Natural killer cell (primary cell): ENCODE measurements around the gene HOXD4. TPM values are rescaled to one million over a fixed set of nuclear protein-coding genes. Genes with fewer than 3 reads are reported as not detected.
A peak's percentile ranks its signal among the peaks of the same experiment; 100 is the strongest.

ENCODE experiments used
- ATAC-seq, 3 donors: fragments of 150-1000 bp in 2 of 3; fragments of 200-7000 bp in 1 of 3; cut with Tn5 transposase; 1 replicate in 1 of 3; 2 replicates in 2 of 3; pipeline ENCODE4 v1.10.0; 2021; ENCODE audit warnings: mild to moderate bottlenecking in 2 of 3, moderate library complexity in 2 of 3
- DNase-seq, 2 donors: peaks; one replicate each; pipeline versions ENCODE4 v3.0.0 to v3.0.0-alpha.2; 2013 to 2021; ENCODE audit warnings: mixed read lengths in 1 of 2
- H3K27ac ChIP-seq: one replicate; pipeline ENCODE4 v1.5.1; 2013; ENCODE audit warnings: mild to moderate bottlenecking, low read length
- H3K27me3 ChIP-seq: one replicate; pipeline ENCODE4 v1.6.1; 2013; ENCODE audit warnings: low read length; ENCODE audit not compliant: control insufficient read depth, insufficient read depth
- H3K36me3 ChIP-seq: one replicate; pipeline ENCODE4 v1.6.1; 2013; ENCODE audit warnings: low read length; ENCODE audit not compliant: control insufficient read depth, insufficient read depth
- H3K4me1 ChIP-seq: one replicate; pipeline ENCODE4 v1.6.1; 2013; ENCODE audit warnings: low read length; ENCODE audit not compliant: control insufficient read depth, insufficient read depth
- H3K4me3 ChIP-seq: one replicate; pipeline ENCODE4 v1.5.1; 2013; ENCODE audit warnings: low read length
- H3K9me3 ChIP-seq: one replicate; pipeline ENCODE4 v1.6.1; 2013; ENCODE audit warnings: low read length; ENCODE audit not compliant: control insufficient read depth, insufficient read depth
- H3K27ac Mint-ChIP-seq, 2 donors: one replicate each; pipeline ENCODE4 v1.8.0; 2022; ENCODE audit warnings: mild to moderate bottlenecking in 2 of 2, mixed read lengths in 2 of 2, moderate library complexity in 1 of 2
- H3K27me3 Mint-ChIP-seq, 2 donors: one replicate each; pipeline ENCODE4 v1.8.0; 2022; ENCODE audit warnings: low read depth in 2 of 2, mixed read lengths in 2 of 2
- H3K36me3 Mint-ChIP-seq: one replicate; pipeline ENCODE4 v1.8.0; 2022; ENCODE audit warnings: mixed read lengths
- H3K4me1 Mint-ChIP-seq, 2 donors: one replicate each; pipeline ENCODE4 v1.8.0; 2022; ENCODE audit warnings: mixed read lengths in 2 of 2
- H3K4me3 Mint-ChIP-seq: one replicate; pipeline ENCODE4 v1.8.0; 2022; ENCODE audit warnings: mild to moderate bottlenecking, moderate library complexity, mixed read lengths
- H3K9me3 Mint-ChIP-seq, 2 donors: one replicate each; pipeline ENCODE4 v1.8.0; 2022; ENCODE audit warnings: mixed read lengths in 2 of 2
- WGBS: methylation state at CpG from one replicate; pipeline ENCODE4 v1.1.7; 2013; ENCODE audit warnings: missing lambda C conversion rate; ENCODE audit not compliant: insufficient coverage; 5-methylcytosine and 5-hydroxymethylcytosine counted together
- intact Hi-C: fragments of 100-400 bp; cut with micrococcal nuclease; formaldehyde crosslinking; loops from one replicate; pipeline ENCODE4 v1.14.2; 2022
- total RNA-seq, 4 donors: library from RNA; stranded (reverse); fragments of 120-200 nt in 1 of 4; gene quantifications; one replicate each; pipeline versions ENCODE4 v1.2.3 to v1.2.4, GENCODE V29; 2013 to 2022
- TF ChIP-seq, protein P1 (sequence below): fragments of 200-600 bp; IDR thresholded peaks from one replicate; pipeline ENCODE4 v1.8.0; 2022; ENCODE audit warnings: antibody characterized with exemption

HOXD4 gene
- total RNA-seq, 3 donors from 2014 or later (not counting 1 experiment from before 2014, with no cell fraction given): not detected

DNA sequence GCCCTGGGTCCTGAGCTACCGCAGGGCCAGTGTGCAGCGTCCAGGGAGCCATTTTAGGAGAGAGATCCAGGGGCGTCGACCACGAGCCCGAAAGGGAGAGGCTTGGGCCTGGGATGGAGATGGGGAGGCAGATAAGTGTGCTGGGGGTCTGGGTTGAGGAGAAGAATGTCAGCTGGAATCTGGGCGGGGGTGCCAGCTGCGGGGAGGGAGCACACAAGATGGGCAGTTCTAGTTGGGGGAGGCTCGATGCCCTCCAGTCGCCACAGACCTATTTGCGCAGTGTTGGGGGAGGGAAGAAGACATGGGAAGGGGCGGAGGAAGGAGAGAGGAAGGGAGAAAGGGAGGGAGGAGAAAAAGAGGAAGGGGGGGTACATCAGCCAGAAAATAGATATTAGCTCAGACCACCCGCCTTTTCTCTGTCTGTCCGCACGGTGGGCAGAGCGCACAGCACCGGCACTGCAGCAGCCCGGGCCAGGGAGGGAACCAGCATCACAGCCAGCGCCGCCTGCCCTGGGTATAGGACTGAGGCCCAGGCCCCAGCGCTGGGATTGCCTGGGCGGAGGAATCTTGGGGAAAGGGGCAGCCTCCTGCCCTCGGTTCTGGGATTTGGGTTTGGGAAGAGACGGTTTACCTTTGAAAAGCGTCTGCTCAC is 46.1 kb upstream of the HOXD4 start:
- H3K27ac Mint-ChIP-seq: no peak overlapping the region
- TF ChIP-seq, protein P1, sequence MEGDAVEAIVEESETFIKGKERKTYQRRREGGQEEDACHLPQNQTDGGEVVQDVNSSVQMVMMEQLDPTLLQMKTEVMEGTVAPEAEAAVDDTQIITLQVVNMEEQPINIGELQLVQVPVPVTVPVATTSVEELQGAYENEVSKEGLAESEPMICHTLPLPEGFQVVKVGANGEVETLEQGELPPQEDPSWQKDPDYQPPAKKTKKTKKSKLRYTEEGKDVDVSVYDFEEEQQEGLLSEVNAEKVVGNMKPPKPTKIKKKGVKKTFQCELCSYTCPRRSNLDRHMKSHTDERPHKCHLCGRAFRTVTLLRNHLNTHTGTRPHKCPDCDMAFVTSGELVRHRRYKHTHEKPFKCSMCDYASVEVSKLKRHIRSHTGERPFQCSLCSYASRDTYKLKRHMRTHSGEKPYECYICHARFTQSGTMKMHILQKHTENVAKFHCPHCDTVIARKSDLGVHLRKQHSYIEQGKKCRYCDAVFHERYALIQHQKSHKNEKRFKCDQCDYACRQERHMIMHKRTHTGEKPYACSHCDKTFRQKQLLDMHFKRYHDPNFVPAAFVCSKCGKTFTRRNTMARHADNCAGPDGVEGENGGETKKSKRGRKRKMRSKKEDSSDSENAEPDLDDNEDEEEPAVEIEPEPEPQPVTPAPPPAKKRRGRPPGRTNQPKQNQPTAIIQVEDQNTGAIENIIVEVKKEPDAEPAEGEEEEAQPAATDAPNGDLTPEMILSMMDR: no peak
- peaks cover 8% of the 10 kb centered on the region for H3K36me3 Mint-ChIP-seq

DNA sequence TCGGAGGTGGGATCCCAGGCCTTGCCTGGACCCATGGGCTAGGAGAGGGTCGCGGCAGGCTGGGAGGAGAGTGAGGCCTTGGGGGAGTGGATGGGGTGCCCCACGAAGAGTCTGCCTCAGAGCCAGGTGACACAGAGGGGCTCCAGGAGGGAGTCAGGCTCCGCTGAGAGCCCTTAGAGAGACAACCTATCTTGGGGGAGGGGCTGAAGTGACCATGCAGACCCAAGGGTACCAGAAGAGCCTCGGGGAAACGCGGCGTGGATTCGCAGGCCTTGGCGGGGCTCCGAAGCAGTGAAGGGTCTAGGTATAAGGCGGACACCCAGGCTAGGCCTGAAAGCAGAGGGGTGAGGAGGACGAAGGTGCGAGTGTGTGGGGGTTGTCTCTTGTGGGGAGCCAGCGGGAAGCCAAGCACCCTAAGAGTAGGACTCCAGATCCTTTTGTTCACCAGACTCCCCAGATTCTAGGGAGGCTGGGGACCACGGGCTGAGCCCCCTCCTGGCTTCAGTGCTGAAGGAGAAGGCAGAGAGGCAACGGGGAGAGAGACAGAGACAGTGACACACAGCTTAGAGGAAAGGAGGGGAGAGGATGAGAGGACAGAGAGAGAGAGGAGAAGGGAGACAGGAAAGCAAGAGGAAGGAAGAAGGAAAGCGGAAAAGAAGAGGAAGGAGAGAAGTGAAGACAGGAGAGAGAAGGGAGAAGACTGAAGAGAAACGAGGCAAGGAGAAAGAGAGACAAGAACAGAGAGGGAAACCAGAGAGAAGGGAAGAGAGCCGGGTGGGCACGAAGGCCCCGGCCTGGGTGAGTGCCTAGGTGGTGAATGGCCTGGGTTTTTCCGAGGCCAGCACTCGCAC is 45.4 kb upstream of the HOXD4 start:
- Mint-ChIP-seq H3K4me3 (peak overlapping the region; percentile 51), H3K4me1 (peaks cover 0 to 27% of the 10 kb centered on the region in 2 donors), H3K36me3 (peaks cover 8% of the 10 kb centered on the region), H3K9me3 (no peaks in the 10 kb centered on the region), H3K27me3 (peaks cover 80% of the 10 kb centered on the region in 2 donors), H3K27ac (no peak overlapping the region)
- Histone ChIP-seq H3K36me3 (no peaks in the 10 kb centered on the region), H3K9me3 (no peaks in the 10 kb centered on the region), H3K4me1 (peaks cover 3% of the 10 kb centered on the region), H3K4me3 (no peak overlapping the region), H3K27ac (no peak overlapping the region), H3K27me3 (peaks cover 75% of the 10 kb centered on the region)
- ATAC-seq (no peak), DNase-seq (peak in 1 of 2 donors; percentile 12)
- intact Hi-C loops: no loop called here
- TF ChIP-seq, protein P1: no peak
- 9% methylated on average over 25 of the region's 25 CpGs for WGBS

More for the DNA sequence above, 46.1 kb upstream of the HOXD4 start:
- Mint-ChIP-seq H3K4me1 (peaks cover 0 to 27% of the 10 kb centered on the region in 2 donors), H3K27me3 (peaks cover 80 to 82% of the 10 kb centered on the region in 2 donors), H3K4me3 (no peak overlapping the region), H3K9me3 (no peaks in the 10 kb centered on the region)
- peaks cover 3% of the 10 kb centered on the region for H3K4me1 ChIP-seq
- no peaks in the 10 kb centered on the region for H3K36me3 ChIP-seq
- no peak for DNase-seq
- intact Hi-C loops: no loop called here
- 10% methylated on average over 25 of the region's 25 CpGs for WGBS
- H3K4me3 ChIP-seq: no peak overlapping the region
- peaks cover 4% of the 10 kb centered on the region for H3K9me3 ChIP-seq
- ATAC-seq: no peak
- no peak overlapping the region for H3K27ac ChIP-seq
- H3K27me3 ChIP-seq: peaks cover 75% of the 10 kb centered on the region

DNA sequence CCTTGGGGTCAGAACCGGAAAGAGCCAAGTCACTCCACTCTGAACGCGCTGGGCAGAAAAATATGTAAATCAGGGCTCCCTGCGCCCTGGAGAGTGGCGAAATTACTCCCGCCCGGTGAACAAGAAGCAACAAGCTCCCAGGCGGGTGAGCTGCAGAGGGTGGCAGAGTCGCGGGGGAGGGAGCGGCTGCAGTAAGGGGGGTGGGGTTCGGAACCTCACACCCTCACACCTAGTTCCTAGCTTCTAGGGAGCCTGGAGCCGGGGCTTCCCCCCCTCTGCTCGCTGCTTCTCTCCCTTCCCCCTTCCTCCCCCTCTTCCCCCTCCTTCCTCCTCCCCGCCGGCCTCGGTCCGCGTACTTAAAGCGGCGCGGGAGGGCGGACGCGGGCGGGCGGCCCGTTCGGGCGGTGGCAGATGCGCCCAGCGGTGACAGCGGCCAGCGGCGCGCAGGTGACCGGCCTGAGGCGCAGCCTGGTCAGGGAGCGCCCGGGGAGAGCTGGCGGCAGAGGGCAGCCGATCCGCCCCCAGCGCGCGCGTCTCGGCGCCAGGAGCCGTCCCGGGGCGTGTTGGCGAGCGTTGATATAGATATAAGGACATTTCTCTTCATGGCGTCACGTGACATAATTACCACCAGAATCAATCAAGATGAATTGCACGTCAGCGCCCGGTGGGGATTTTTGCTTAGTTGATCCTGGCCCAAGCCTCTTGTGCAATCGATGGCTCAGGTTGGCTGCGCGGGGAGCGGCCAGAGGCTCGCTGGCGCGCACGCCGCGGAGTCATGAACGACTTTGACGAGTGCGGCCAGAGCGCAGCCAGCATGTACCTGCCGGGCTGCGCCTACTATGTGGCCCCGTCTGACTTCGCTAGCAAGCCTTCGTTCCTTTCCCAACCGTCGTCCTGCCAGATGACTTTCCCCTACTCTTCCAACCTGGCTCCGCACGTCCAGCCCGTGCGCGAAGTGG is 44.5 kb upstream of the HOXD4 start, which contains the start of gene HOXD11:
Gene HOXD11 (plus strand): TSS at position 700 of the 959 bp plus-strand sequence. CDS start 76 bp downstream, at position 776.
- H3K9me3 ChIP-seq: peaks cover under 1% of the 10 kb centered on the region
- ATAC-seq: no peak
- H3K4me3 ChIP-seq: no peak within 1 kb of the TSS
- H3K27ac ChIP-seq: no peak within 1 kb of the TSS
- peaks cover 75% of the 10 kb centered on the region for H3K27me3 ChIP-seq
- Mint-ChIP-seq H3K27me3 (peaks cover 78 to 80% of the 10 kb centered on the region in 2 donors), H3K36me3 (peaks cover 8% of the 10 kb centered on the region), H3K27ac (no peak within 1 kb of the TSS), H3K4me3 (peak within 1 kb of the TSS; percentile 51), H3K9me3 (no peaks in the 10 kb centered on the region), H3K4me1 (peaks cover 0 to 27% of the 10 kb centered on the region in 2 donors)
- intact Hi-C loops: no loop called here
- TF ChIP-seq, protein P1: no peak
- peaks cover 3% of the 10 kb centered on the region for H3K4me1 ChIP-seq
- 7% methylated on average over 83 of the region's 85 CpGs for WGBS
- H3K36me3 ChIP-seq: no peaks in the 10 kb centered on the region
- DNase-seq: peak in 1 of 2 donors; percentile 36
